Stimulated activated CD8-positive, alpha-beta memory T cell treated with anti-CD3 and anti-CD28 coated beads, Interleukin-7, amount 100 ng/mL, for 24 hours (primary cell): ENCODE results near the gene CPNE2.
"Not testable (repeated sequence)": the region's sequence is repeated elsewhere in the genome, so short reads cannot be mapped to it uniquely, and the experiment has no call there.

Experiments used
- DNase-seq: peaks from one replicate; pipeline ENCODE4 v3.0.0-alpha.2; 2020; ENCODE audit warnings: low read depth

Gene CPNE2

GRCh38 chr16:57091975-57092785, at the start of gene CPNE2:
Gene CPNE2 (plus strand): TSS chr16:57092583. CDS start chr16:57110743, 18,160 bp downstream.
- DNase-seq, result no peak

GRCh38 chr16:57043248-57043647, 49.1 kb upstream of the CPNE2 start:
- DNase-seq, result no peak

GRCh38 chr16:57044931-57045693, 47.3 kb upstream of the CPNE2 start:
- DNase-seq, result no peak

GRCh38 chr16:57045694-57046381, 46.5 kb upstream of the CPNE2 start:
- no peak for DNase-seq

GRCh38 chr16:57048095-57048494, 44.3 kb upstream of the CPNE2 start:
- DNase-seq, result no peak

DNA sequence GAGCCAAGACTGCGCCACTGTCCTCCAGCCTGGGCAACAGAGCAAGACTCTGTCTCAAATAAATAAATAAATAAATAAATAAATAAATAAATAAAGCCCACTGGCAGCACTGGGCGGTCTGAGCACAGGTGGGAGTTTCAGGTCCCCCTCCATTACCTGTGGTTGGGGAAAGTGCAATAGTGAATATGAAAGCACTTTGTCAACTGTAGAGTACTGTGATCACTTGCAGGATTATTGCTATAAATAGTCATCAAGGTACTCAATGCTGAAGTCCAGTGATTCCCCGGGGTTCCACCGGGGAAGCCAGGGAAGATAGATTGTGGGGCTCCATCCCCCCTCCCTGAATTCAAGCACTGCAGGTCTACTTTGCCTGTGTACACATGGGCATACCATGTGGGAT, 42.7 kb upstream of the CPNE2 start:
- DNase-seq, result no peak

- DNase-seq, result no peak
These were observed 40.6 kb upstream of the CPNE2 start for GRCh38 chr16:57051696-57052228.

- no peak for DNase-seq
These were observed 39.2 kb upstream of the CPNE2 start for GRCh38 chr16:57053206-57053605.

DNA sequence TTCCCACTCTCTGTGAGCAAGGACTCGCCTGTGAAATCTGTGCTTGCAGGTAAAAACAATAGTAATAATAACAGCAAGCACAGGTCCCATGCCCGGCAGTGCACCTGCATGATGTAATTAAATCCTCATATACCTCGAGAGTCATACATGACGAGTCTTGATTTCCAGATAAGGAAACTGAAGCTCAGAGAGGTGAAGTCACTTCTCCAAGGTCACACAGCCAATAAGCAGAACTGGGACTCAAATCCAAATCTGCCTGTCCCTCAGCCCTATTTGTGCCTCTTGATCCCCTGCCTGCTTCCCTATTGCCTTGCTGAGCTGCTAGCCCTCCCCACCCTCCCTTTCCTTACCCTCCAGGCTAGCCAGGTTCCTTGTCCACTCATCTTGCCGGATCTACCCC, 38.0 kb upstream of the CPNE2 start:
- DNase-seq, result no peak

DNA sequence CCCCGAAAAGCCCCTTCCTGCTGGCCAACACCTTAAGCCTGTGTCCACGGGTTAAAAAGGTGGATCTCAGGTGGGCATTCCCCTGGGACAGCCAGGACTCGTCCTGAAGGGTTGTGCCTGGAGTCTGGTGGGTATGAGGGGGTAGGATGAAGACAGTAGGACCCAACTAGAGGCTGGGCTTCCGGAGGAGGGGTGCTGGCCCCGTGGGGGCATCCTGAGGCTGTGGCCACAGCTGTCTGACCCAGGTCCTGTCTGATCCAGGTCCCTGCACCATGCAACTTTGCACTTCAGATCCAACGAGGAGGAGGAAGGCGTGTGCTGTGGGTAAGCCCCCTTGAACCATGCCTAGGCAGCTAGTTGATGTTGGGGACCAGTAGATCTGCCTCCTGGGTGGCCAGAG, 37.6 kb upstream of the CPNE2 start:
- DNase-seq, result no peak

GRCh38 chr16:57055671-57056070, 36.7 kb upstream of the CPNE2 start:
- DNase-seq, result no peak

GRCh38 chr16:57058291-57058861, 34.0 kb upstream of the CPNE2 start:
- no peak for DNase-seq

DNA sequence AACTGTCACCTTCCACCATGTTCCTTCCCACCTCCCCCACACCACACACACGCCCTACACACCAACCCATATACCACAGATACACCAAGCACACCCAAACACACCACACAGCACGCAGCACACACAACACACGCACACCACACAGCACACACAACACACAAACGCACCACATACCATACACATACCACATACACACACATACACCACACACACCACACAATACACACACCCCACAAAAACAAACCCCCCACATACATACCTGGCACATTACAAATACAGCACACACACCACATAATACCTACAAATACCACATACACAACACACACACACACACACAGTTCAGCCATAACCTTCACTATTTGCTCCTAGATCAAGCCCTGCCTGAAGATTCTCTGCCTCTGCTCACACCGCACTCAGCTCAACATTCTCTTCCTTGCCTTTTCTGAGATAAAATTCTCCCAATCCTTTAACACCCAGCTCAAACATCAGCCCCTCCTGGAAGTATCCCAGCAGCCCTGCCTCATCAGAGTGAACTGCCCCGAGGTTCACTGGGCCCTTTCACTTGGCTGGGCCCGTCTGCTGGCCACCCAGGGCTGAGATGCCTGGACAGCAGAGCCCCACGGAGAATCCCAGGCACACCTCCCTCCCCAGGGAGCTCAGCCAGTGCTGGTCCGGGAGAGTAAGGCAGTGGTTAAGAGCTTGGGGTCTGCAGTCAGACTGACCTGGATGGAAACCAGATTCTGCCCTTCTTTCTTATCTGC, 31.9 kb upstream of the CPNE2 start:
- DNase-seq, result no peak

- DNase-seq, result no peak
These were observed 31.1 kb upstream of the CPNE2 start for GRCh38 chr16:57061084-57061905.

DNA sequence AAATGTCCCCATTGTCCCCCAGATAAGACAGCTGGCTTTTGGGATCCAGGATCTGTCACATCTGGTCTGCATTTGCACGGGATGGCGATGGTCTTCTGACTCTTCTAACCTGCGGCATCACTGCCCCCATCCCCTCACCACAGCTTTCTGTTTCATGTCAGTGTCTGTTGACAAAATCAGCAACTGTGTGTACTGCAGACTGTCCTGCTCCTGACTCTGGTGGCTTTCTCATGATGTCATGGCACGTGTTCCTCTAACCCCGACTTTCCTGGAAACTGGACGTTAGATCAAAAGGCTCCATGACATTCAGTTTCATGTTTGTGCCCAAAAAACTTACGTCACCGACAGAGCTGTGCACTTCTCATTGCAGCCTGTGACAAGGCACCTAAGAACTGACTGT, 30.1 kb upstream of the CPNE2 start:
- no peak for DNase-seq

DNA sequence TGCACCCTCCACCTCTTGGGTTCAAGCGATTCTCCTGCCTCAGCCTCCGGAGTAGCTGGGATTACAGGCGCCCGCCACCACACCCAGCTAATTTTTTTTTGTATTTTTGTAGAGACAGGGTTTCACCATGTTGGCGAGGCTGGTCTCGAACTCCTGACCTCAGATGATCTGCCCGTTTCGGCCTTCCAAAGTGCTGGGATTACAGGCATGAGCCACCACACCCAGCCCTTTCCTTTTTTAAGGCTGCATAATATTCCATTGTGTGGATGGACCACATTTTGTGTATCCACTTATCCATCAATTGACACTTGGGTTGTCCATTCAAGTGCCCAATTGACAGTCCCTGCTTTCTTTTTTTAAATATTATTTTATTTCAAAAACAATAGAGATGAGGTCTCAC, 29.2 kb upstream of the CPNE2 start:
- not testable (repeated sequence) for DNase-seq

DNA sequence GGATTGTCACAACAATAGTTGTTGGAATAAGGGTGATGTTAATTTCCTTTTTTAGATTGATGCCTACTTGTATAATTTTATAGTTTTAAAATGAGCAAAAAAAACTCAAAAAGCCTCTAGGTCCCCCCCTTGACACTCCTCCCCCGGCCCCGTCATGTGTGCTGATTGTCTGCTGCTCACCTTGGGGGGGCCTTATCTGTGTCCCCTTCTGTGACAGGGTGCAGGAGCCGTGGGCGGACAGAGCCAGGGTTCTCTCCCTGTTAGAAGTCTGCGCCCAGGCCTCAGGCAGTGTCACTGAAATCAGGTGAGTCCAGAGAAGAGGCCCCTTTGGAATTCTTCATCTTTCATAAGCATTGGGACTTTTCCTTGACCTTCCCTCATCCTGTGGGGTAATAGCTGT, 27.4 kb upstream of the CPNE2 start:
- DNase-seq, result no peak

- DNase-seq, result no peak
These were observed 25.8 kb upstream of the CPNE2 start for GRCh38 chr16:57066625-57067024.

- no peak for DNase-seq
These were observed 25.0 kb upstream of the CPNE2 start for GRCh38 chr16:57067347-57067746.

GRCh38 chr16:57069053-57069452, 23.3 kb upstream of the CPNE2 start:
- no peak for DNase-seq
